AG04450 (cell line): Measurements from ENCODE around the gene FOCAD. TPM values are rescaled to one million over a fixed set of nuclear protein-coding genes. Genes with fewer than 3 reads are reported as not detected.

Experiments used
- CTCF ChIA-PET: fragments of 300-600, 350-600 bp; formaldehyde crosslinking; extraction: SDS; loops from one replicate; lab custom pipeline; 2022; ENCODE audit warnings: antibody characterized with exemption, inconsistent platforms; lab: Charles Lee
- POLR2A ChIA-PET: fragments of 350-600 bp; formaldehyde crosslinking; extraction: SDS; loops from one replicate; lab custom pipeline; 2021; ENCODE audit warnings: antibody characterized with exemption, inconsistent platforms; lab: Yijun Ruan, JAX
- DNase-seq: peaks from one replicate; pipeline ENCODE4 v3.0.0-alpha.2; 2011; ENCODE audit warnings: low read depth, low spot score
- H3K27ac ChIP-seq: one replicate; pipeline ENCODE4 v1.5.1; 2012; ENCODE audit warnings: low read depth, low read length, control low read depth
- H3K27me3 ChIP-seq: one replicate; pipeline ENCODE4 v1.6.0; 2012; ENCODE audit warnings: low read length; ENCODE audit not compliant: control insufficient read depth, insufficient read depth
- H3K4me3 ChIP-seq: 2 replicates; pipeline ENCODE4 v1.5.1; 2011; ENCODE audit warnings: mild to moderate bottlenecking, low read depth, low read length, control low read depth
- H3K9me3 ChIP-seq: 2 replicates; pipeline ENCODE4 v1.5.1; 2012; ENCODE audit warnings: low read length; ENCODE audit not compliant: control insufficient read depth, insufficient read depth
- polyA plus RNA-seq: library from polyadenylated mRNA; depleted of rRNA; stranded (reverse); fragments of >200 nt; gene quantifications from 2 replicates; pipeline ENCODE4 v1.2.3, GENCODE V29; 2011
- TF ChIP-seq, protein P1 (sequence below): IDR thresholded peaks from 2 replicates; pipeline ENCODE4 v1.5.1; 2011; ENCODE audit warnings: low read depth, low read length, control low read depth, inconsistent platforms

FOCAD gene
- polyA plus RNA-seq, 1 experiment, result 49.7 TPM

DNA sequence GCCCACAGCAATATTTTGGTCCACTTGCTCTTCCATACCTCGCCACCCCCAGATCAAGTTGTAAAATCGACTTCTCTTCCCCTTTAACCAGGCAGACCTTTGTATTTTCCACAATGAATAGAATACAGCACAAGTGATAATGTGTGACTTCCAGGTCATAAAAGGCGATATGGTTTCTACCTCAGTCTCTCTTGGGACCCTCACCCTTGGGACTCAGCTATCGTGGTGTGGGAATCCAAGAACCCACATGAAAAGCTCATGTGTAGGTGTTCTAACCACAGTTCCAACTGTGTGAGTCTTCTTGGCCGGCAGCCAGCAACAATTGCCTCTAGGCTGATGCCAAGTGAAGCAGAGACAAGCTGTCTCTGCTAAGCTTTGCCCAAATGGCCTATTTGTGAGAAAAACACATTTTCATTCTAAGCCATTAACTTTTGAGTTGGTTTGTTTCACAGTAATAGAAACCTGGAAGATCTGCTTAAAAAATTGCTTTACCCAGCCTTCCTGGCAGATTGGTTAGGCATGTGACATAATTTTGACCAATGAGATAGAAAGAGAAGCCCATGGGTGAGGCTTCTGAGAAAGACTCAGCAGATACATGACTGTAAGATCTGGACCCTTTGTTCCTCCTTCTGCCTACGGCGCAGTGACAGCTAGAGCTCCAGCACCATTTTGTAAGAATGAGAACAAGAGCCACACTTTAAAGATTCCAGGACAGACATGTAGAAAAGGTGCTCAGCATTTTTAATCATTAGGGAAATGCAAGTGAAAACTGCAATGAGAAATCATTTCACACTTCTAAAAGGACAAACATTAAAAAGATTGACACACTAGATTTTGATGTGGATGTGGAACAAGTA, 43.5 kb upstream of the FOCAD start:
- no peaks in the 10 kb centered on the region for H3K27me3 ChIP-seq
- TF ChIP-seq, protein P1, sequence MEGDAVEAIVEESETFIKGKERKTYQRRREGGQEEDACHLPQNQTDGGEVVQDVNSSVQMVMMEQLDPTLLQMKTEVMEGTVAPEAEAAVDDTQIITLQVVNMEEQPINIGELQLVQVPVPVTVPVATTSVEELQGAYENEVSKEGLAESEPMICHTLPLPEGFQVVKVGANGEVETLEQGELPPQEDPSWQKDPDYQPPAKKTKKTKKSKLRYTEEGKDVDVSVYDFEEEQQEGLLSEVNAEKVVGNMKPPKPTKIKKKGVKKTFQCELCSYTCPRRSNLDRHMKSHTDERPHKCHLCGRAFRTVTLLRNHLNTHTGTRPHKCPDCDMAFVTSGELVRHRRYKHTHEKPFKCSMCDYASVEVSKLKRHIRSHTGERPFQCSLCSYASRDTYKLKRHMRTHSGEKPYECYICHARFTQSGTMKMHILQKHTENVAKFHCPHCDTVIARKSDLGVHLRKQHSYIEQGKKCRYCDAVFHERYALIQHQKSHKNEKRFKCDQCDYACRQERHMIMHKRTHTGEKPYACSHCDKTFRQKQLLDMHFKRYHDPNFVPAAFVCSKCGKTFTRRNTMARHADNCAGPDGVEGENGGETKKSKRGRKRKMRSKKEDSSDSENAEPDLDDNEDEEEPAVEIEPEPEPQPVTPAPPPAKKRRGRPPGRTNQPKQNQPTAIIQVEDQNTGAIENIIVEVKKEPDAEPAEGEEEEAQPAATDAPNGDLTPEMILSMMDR, result no peak
- H3K27ac ChIP-seq, result no peak overlapping the region
- H3K9me3 ChIP-seq, result no peaks in the 10 kb centered on the region
- no peak overlapping the region for H3K4me3 ChIP-seq
- no peak for DNase-seq
- ChIA-PET POLR2A (no interaction called here), CTCF (interaction anchor here (1.8 kb wide), 1 partner anchor 15 kb away, joined by 4 read pairs; no protein-coding TSS in a partner anchor)

GRCh38 chr9:20642045-20642444, 42.0 kb upstream of the FOCAD start:
- TF ChIP-seq, protein P1, result no peak
- H3K9me3 ChIP-seq, result no peaks in the 10 kb centered on the region
- no peaks in the 10 kb centered on the region for H3K27me3 ChIP-seq
- no peak overlapping the region for H3K4me3 ChIP-seq
- H3K27ac ChIP-seq, result no peak overlapping the region
- POLR2A ChIA-PET, result interaction anchor here (0.6 kb wide), 1 partner anchor 226 kb away, joined by 3 read pairs; no protein-coding TSS in a partner anchor
- DNase-seq, result no peak
- CTCF ChIA-PET, result interaction anchor here (0.7 kb wide), 1 partner anchor 17 kb away, joined by 3 read pairs; no protein-coding TSS in a partner anchor

- no peaks in the 10 kb centered on the region for H3K9me3 ChIP-seq
- H3K4me3 ChIP-seq, result no peak overlapping the region
- TF ChIP-seq, protein P1, result no peak
- ChIA-PET CTCF (interaction anchor here (0.8 kb wide), 1 partner anchor 19 kb away, joined by 4 read pairs; no protein-coding TSS in a partner anchor), POLR2A (no interaction called here)
- H3K27ac ChIP-seq, result no peak overlapping the region
- H3K27me3 ChIP-seq, result no peaks in the 10 kb centered on the region
- no peak for DNase-seq
Observed at GRCh38 chr9:20643660-20644059, 40.4 kb upstream of the FOCAD start.

- DNase-seq, result no peak
- Histone ChIP-seq H3K4me3 (no peak overlapping the region), H3K9me3 (no peaks in the 10 kb centered on the region), H3K27me3 (no peaks in the 10 kb centered on the region), H3K27ac (no peak overlapping the region)
- TF ChIP-seq, protein P1, result no peak
- CTCF ChIA-PET, result no interaction called here
- POLR2A ChIA-PET, result no interaction called here
Observed at GRCh38 chr9:20646656-20647055, 37.4 kb upstream of the FOCAD start.

DNA sequence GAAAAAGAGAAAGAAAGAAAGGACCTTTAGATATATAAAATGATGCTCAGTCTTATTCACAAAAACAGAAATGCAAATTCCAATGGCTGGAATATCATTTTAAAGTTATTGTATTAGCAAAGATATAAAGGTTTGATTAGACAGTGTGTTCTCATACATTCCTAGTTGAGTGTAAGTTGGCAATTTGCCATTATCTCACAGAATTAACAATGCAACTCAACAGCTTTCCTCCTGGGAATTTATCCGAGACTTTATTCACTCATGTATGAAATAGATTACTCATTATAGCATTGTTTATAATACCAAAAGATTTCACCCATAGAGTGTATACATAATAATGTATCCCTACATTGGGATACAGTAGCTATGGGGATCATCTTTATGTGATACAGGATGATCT, 34.7 kb upstream of the FOCAD start:
- no peak overlapping the region for H3K4me3 ChIP-seq
- H3K27ac ChIP-seq, result no peak overlapping the region
- H3K27me3 ChIP-seq, result no peaks in the 10 kb centered on the region
- DNase-seq, result no peak
- TF ChIP-seq, protein P1, result no peak
- no peaks in the 10 kb centered on the region for H3K9me3 ChIP-seq
- CTCF ChIA-PET, result interaction anchor here (1.0 to 2.1 kb wide), 2 partner anchors 24 to 292 kb away, joined by 3 to 6 read pairs; no protein-coding TSS in a partner anchor
- POLR2A ChIA-PET, result no interaction called here
